ENCODE measurements around the gene PKM.

DNA sequence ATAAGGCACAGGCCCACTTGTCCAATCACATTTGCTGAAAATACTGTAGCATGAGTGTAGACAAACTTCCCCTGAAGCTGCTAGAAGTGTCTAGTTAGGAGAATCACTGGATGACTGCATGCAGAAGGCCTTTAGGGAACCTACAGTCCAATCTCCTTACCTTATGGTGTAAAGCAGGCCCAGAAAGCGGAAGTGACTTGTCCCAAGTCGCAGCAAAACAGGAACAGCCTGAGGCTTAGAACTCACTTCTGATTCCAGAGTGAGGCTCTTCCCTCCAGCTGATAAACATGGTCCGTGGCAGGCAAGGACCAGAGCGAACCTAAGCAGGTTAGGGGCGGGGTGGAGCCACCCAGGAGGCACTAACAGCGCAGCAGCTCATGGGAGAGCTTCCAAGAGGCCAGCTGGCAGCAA is 35.9 kb downstream of the PKM start:
- TF ChIP-seq CTCF (conservative IDR thresholded peaks at IDR 0.05 in 1 of 2, IDR thresholded peaks at IDR 0.05 in 1 of 2; ENCODE audit: extremely low read depth in 1 of 2, insufficient read depth in 1 of 2, low read depth in 1 of 2, low read length in 2 of 2): no peak
- no peak for TF ChIP-seq EZH2 (IDR thresholded peaks at IDR 0.05; ENCODE audit: borderline replicate concordance, low read length)

Data from mammary epithelial cell (primary cell).